PC-3 (cell line): ENCODE measurements around the gene AFF3.

ENCODE experiments used
- EZH2 ChIP-seq: fragments of 300-600 bp; sonication (generic); IDR thresholded peaks from one replicate; pipeline ENCODE4 v1.6.1; 2017; ENCODE audit warnings: antibody characterized with exemption, mild to moderate bottlenecking, low read length; ENCODE audit not compliant: unreplicated experiment
- EZH2phosphoT487 ChIP-seq: fragments of 300-600 bp; sonication (generic); IDR thresholded peaks from 2 replicates; pipeline ENCODE4 v1.6.1; 2018; ENCODE audit warnings: mild to moderate bottlenecking, antibody characterized with exemption, low read length, borderline replicate concordance
- TF ChIP-seq, protein P1 (sequence below): fragments of 300-600 bp; sonication (generic); conservative IDR thresholded peaks from 2 replicates; pipeline ENCODE4 v1.5.1; 2017; ENCODE audit warnings: antibody characterized with exemption, low read depth, mild to moderate bottlenecking, low read length

DNA sequence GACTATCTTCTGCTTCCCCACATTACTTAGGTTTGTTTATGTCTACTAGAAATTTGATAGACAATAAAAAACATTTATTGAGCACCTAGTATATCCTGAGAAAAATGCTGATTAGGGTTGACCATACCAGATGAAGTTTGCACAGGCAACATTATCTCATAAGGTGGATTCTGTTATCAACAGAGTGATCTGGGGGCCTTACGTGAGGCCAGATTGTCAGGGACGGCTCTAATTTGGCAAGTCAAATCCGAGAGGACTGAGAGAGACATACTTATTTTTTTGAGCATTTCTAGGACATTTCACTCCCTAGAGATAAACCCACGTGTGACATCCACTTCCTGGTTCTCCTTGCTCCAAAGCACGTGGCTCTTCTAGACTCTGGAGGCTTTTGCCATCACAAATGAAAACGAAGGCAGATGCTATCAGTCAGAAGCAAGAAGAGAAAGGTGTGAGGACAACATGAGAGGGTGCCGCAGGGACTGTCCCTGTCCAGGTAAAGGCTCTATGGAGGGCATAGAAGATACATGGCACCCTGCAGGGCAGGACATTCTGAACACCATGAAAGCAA, 484.6 kb downstream of the AFF3 start:
- TF ChIP-seq, protein P1, sequence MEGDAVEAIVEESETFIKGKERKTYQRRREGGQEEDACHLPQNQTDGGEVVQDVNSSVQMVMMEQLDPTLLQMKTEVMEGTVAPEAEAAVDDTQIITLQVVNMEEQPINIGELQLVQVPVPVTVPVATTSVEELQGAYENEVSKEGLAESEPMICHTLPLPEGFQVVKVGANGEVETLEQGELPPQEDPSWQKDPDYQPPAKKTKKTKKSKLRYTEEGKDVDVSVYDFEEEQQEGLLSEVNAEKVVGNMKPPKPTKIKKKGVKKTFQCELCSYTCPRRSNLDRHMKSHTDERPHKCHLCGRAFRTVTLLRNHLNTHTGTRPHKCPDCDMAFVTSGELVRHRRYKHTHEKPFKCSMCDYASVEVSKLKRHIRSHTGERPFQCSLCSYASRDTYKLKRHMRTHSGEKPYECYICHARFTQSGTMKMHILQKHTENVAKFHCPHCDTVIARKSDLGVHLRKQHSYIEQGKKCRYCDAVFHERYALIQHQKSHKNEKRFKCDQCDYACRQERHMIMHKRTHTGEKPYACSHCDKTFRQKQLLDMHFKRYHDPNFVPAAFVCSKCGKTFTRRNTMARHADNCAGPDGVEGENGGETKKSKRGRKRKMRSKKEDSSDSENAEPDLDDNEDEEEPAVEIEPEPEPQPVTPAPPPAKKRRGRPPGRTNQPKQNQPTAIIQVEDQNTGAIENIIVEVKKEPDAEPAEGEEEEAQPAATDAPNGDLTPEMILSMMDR = no peak
- no peak for TF ChIP-seq EZH2phosphoT487
- no peak for TF ChIP-seq EZH2
